LNCaP clone FGC (cell line): ENCODE measurements around the gene WDR74.
A peak's percentile ranks its signal among the peaks of the same experiment; 100 is the strongest.
"Not testable (repeated sequence)": the region's sequence is repeated elsewhere in the genome, so short reads cannot be mapped to it uniquely, and the experiment has no call there.

Source experiments
- DNase-seq: peaks from one replicate; pipeline ENCODE4 v3.0.0-alpha.2; 2011; ENCODE audit warnings: low read depth
- H3K4me3 ChIP-seq: 2 replicates; pipeline ENCODE4 v1.5.1; 2011; ENCODE audit warnings: mild to moderate bottlenecking, low read depth, low read length, control low read depth
- TF ChIP-seq, protein P1 (sequence below): IDR thresholded peaks from 2 replicates; pipeline ENCODE4 v1.5.1; 2012; ENCODE audit warnings: mild to moderate bottlenecking; ENCODE audit not compliant: control insufficient read depth, insufficient read depth; ENCODE audit errors: extremely low read depth

Gene WDR74

DNA sequence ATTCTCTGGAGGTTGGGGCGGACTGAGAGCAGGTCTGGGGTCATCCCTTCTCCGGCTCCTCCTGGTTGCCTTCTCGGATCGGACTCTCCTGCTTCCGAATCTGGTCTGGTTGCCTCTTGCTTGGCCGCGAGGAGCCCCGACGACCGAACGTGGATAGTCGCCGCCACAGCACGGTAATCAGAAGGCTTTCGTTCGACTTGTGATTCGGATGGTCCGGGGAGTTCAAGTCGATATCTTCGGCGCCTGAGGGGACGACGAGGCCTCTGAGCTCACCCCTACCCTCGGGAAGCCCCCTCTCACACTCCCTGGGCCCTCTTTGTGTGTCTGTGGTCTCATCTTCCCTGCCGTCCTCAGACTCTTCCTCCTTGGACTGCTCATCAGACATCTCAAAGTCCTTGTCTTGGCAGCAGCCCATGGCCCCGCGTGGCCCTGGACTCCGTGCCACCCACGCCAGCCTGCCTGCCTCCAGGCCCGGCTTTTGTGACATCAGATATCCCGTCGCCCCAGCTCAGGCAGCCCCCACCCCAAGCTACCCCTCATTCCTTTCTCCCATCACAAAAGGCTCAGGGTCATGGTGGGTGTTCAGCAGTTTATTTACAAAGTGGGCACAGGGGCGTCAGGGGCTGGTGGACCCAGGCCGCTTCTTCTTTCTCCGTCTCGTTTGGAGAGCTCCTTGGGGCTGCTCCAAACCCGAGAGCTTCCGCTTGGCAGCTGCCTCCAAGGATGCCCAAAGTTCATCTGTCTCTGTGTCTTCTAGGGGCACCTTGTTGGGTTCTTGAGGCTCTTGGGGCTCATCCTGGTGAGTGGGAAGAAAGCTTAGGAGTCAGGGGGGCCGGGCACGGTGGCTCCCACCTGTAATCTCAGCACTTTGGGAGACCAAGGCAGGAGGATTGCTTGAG, 6.8 kb downstream of the WDR74 start, which contains the start of gene TEX54:
TSS of gene TEX54 (minus strand) at position 506 of the 899 bp plus-strand sequence.
- TF ChIP-seq, protein P1, sequence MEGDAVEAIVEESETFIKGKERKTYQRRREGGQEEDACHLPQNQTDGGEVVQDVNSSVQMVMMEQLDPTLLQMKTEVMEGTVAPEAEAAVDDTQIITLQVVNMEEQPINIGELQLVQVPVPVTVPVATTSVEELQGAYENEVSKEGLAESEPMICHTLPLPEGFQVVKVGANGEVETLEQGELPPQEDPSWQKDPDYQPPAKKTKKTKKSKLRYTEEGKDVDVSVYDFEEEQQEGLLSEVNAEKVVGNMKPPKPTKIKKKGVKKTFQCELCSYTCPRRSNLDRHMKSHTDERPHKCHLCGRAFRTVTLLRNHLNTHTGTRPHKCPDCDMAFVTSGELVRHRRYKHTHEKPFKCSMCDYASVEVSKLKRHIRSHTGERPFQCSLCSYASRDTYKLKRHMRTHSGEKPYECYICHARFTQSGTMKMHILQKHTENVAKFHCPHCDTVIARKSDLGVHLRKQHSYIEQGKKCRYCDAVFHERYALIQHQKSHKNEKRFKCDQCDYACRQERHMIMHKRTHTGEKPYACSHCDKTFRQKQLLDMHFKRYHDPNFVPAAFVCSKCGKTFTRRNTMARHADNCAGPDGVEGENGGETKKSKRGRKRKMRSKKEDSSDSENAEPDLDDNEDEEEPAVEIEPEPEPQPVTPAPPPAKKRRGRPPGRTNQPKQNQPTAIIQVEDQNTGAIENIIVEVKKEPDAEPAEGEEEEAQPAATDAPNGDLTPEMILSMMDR = no peak
- DNase-seq = no peak
- H3K4me3 ChIP-seq = peak within 1 kb of the TSS; percentile 96

DNA sequence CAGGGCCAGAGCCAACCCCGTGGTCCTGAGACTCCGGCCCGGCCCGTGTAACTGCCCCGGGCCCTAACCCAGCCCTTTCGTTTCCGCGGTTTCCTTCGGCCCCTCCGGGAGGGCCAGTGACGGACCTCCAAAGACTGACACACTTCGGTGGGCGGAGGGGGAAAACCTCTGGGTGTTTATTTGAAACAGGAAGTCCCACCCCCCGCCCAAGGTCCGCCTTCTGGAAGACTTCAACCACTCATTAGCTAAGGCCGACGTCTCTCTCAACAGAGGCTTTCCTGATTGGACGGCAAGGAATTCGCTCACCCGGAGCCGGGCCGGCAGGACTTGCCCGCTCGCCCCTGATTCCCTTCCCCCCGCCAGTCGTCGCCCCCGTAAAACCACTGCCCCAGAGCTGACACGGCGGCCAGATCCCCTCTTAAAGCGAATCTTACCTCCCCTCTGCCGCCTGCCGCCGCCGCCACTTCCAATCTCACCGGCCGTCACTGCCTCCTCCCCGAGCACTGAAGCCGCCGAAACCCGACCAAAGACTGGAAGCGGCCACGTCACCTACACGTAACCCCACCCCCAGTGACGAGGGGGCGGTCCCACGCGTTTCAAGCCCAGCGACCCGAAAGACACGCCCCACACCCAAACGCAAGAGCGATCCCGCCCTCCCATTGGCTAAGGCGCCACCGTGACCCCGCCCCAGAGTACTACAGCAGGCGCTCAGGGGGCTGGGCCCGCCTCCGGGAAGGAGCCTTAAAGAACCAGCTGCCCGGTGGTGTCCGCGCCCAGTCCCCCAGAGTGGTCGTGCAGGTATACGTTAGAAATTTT, 7.7 kb downstream of the WDR74 start, which contains the start of gene STX5:
TSS of gene STX5 (minus strand) at position 532 of the 816 bp plus-strand sequence. CDS start 808 bp downstream, outside the sequence.
- TF ChIP-seq, protein P1 = no peak
- peak; percentile 95 for DNase-seq
- peak within 1 kb of the TSS; percentile 96 for H3K4me3 ChIP-seq

DNA sequence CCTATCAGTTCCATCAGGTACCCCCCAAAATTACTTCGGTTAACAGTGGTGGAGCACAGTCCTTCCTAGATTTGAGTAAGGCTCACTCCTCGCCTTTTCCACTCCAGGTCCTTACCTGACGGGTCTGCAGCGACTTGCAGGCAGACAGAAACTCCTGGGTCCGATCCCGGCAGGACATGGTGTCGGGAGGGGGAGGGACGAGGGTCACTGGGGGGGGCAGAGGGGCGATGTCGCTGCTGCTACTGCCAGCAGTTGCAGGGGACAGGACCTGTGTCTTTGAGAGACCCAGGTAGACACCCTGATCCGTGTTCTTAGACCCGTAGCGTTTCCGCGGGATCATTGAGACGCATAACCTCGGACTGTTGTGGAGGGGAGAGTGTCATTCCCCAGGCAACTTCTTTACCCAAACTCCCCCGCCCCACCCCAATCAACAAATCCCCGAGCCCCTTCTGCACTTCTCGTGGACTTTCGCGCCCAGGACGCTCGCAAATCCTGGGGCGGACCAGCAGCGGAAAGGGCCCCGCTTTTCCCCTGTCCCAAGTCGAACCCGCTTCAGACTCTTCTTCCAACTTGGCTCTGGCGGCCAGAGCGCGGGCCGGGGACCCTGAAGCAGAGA, 8.4 kb downstream of the WDR74 start:
- no peak for DNase-seq
- H3K4me3 ChIP-seq = peak overlapping the region; percentile 96
- TF ChIP-seq, protein P1 = no peak

DNA sequence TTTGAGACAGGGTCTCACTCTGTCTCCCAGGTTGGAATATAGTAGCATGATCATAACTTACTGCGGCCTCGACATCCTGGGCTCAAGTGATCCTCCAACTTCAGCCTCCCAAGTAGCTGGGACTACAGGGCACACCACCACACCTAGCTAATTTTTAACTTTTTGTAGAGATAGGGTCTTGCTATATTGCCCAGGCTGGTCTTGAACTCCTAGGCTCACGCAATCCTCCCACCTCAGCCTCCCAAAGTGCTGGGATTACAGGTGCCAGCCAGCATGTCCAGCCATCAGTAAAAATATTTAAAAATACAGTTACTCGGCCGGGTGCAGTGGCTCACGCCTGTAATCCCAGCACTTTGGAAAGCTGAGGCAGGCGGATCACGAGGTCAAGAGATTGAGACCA, 11.3 kb downstream of the WDR74 start:
- not testable (repeated sequence) for DNase-seq, H3K4me3 ChIP-seq

DNA sequence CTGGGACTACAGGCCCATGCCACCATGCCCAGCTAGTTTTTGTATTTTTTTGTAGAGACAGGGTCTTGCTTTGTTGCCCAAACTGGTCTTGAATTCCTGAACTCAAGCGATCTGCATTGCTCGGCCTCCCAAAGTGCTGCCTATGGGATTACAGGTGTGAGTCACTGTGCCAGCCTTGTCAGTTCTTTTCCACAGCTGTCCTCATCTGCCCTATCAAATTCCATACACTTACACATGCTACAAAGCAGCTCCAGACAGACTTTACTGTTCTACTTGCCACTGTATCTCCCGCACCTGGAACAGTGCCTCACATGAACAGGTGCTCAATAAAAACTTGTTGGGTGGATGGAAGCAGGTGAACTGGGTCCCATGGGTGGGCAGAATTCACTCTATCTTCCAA, 15.7 kb downstream of the WDR74 start:
- TF ChIP-seq, protein P1 = no peak
- no peak overlapping the region for H3K4me3 ChIP-seq
- DNase-seq = no peak

DNA sequence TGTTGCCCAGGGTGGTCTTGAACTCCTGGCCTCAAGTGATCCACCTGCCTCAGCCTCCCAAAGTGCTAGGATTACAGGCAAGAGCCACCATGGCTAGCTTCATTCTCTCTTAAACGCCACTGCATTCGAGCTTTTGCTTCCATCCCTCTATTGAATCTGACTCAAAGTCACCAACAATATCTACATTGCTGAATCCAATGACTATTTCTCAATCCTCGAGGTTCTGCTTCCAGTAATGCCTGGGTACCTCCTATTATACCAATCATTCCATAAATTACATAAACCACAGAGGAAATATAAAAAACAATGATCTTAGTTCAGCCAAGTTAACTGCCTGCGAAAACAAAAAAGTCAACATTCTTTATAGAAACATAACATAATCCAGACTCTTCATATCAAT, 22.3 kb downstream of the WDR74 start:
- H3K4me3 ChIP-seq = no peak overlapping the region
- DNase-seq = no peak
- TF ChIP-seq, protein P1 = no peak

DNA sequence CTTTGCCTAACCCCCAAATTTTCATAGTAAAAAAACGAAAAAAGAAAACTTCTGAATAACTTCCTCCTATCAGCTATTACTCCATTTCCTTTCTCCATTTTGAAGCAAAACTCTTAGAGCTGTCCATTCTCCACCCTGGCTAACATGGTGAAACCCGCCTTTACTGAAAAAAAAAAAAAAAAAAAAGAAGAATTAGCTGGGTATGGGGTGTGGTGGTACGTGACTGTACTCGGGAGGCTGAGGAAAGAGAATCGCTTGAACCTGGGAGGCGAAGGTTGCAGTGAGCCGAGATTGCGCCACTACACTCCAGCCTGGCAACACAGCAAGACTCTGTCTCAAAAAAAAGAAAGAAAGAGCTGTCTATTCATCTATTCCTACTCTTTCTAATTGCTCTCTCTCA, 22.8 kb downstream of the WDR74 start:
- no peak overlapping the region for H3K4me3 ChIP-seq
- no peak for DNase-seq
- TF ChIP-seq, protein P1 = no peak
